Effector CD4-positive, alpha-beta T cell (primary cell): Measurements from ENCODE around the gene NUDT1.

ENCODE experiments used
- DNase-seq: peaks from one replicate; pipeline ENCODE4 v3.0.0-alpha.2; 2020
- total RNA-seq: gene quantifications from one replicate; lab custom pipeline; 2026; lab: John Stamatoyannopoulos, UW

The NUDT1 gene
- total RNA-seq: 8.1 reads per million, percentile 28 among the genes with 10 or more reads in this experiment

DNA sequence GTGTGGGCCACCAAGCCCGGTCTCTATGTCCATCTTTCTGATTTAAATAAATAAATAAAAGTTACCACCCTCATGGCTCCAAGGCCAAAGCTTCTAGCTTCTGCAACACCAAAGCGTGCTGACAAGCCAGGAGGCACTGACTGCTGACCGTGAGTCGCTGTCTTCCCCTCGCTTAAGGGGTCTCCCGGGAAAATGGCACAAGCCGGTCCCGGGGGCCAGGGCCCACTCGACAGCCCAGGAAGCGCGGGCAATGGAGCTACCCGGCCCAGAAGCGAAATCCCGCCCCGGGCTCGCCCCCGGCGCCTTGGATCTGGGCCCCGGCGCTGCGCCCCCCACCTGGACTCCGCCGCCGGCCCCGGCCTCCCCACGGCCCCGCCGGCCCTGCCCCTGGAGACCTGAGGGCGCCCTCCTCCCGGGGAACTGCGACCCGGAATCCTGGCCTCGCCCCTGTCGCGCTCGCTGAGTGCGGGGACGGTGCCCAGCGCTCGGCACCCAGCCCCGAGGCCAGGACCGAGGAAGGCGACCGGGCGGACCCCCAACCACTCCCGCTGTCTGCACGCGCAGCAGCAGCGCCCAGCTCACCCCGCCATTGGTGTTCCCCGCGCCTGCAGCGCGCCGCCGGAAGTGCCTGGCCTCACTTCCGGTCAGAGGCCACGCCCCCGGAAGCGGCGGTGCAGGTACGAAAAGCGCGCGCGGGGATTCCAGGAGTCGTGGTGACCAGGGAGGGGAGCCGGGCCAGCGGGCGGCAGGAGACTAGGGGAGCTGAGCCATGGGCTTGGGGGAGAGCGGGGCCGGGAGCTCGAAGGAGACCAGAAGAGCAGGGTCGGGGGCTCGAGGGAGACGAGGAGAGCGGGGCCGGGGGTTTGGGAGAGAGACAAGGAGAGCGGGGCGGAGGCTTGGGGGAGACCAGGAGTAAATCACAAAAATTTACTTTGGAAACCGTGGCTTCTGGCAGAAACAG, at the start of gene NUDT1, which contains the start of gene MRM2:
NUDT1 (plus strand) TSS at position 647 of the 961 bp plus-strand sequence. CDS start 2,349 bp downstream, outside the sequence.
MRM2 (minus strand) TSS at position 626 of the 961 bp plus-strand sequence; CDS start at position 590, 36 bp downstream.
- DNase-seq: peak; percentile 41

GRCh38 chr7:2192831-2193534, 49.0 kb upstream of the NUDT1 start:
- no peak for DNase-seq

DNA sequence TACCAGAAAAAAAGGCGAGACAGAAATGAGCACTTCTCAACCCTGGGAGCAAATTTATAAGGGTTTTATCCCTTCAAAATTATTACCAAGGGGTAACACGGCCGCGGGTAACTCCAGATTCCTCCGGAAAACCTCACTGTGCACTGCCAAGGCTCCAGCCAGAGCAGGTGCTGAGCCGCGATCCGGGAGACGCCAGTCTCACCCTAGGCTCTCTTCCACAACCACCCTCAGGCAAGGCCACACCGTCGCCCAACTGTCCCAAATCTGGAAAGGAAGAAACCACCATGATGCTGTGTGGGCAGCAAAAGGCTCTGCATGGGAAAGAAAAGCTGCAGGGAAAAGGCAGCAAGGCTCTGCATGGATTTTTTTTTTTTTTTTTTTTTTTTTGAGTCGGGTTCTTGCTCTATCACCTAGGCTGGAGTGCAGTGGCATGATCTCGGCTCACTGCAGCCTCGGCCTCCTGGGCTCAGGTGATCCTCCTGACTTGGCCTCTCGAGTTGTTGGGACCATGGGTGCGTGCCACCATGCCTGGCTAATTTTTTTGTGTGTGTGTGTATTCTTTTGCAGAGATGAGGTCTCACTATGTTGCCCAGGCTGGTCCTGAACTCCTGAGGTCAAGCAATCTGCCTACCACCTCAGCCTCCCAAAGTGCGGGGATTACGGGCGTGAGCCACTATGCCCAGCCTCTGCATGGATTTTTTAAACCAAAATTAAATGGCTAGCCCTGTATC, 48.3 kb upstream of the NUDT1 start:
- no peak for DNase-seq

GRCh38 chr7:2195400-2196246, 46.4 kb upstream of the NUDT1 start:
- no peak for DNase-seq

DNA sequence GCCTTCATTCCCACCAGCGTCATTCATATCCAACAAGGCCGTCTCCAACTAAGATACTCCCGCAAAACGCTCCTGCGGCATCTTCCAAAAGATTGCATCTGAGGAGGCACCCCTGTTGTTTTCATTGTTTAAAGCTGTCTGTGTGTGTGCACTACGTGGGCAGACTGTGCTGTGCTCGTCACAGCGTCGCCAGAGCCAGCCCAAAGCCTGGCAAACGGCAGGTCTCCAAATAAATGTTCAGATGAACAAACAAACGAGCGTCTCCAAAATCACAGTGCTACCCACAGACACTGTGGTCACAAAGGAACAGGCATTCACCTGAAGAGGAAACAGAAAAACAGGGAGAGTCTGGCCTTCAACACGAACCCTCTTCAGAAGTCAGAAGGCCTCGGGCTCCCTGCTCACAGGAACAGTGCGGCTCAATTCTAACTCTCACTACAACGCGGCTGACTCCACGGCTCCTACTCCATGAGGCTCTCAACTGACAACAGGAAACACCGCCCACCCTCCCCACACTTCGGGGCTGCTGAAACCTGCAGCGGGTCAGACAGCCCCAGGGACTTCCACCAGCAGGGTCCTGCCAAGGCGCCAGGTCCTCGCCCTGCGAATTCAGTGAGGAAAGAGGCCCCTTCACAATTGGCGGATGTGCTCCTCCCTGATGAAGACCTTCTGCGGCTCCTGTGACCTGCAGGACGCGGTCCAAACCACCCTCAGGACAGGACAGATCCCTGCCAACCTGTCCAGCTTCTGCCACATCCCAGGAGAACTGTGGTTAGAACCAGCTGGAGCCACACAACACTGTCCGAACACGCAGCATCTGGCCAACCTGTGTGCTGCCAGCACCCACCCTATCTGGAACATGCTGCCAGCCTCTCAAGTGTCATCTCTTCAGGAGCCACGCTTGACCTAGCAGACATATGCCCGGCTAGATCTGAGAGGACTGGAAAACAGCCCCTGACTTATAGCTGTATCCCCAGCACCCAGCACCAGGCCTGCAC, 45.3 kb upstream of the NUDT1 start:
- DNase-seq: no peak

GRCh38 chr7:2197436-2198155, 44.4 kb upstream of the NUDT1 start:
- no peak for DNase-seq

DNA sequence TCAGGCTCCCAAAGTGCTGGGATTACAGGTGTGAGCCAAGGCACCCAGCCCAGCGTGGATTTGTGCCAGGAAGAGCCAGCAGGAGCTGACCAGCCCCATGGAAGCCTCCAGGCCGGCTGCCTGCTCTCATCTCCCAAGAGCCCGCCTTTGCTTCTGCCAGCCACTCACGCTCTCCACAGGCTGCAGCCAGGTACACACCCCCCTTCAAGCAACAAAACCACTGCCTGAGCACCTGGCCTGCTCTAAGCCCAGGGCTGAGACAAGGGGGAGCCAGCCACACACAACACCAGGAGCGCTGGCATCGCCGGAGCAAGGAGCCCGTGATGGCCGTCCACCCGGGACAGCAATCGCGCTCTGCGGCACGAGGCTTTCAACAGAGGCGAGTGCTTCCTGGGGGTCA, 43.8 kb upstream of the NUDT1 start:
- DNase-seq: no peak

DNA sequence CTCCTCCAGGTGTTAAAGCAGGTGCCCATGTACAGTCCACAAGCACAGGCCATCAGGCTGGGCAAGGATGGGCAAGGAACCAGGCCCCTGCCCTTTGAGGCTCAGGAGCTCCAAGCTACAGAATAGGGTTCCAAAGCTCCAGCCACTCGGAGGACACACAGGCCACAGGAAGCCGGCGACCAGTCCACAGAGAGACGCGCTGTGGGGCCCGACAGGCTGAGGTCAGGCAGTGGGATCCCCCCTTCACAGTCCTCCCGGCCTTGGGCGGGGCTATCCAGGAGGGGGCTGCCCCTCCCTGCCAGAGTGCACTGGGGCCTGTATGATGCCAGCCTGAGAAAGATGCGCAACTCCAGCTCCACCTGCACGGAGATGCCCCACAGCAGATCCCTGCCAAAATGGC, 43.3 kb upstream of the NUDT1 start:
- DNase-seq: no peak

GRCh38 chr7:2199528-2199927, 42.5 kb upstream of the NUDT1 start:
- DNase-seq: no peak

DNA sequence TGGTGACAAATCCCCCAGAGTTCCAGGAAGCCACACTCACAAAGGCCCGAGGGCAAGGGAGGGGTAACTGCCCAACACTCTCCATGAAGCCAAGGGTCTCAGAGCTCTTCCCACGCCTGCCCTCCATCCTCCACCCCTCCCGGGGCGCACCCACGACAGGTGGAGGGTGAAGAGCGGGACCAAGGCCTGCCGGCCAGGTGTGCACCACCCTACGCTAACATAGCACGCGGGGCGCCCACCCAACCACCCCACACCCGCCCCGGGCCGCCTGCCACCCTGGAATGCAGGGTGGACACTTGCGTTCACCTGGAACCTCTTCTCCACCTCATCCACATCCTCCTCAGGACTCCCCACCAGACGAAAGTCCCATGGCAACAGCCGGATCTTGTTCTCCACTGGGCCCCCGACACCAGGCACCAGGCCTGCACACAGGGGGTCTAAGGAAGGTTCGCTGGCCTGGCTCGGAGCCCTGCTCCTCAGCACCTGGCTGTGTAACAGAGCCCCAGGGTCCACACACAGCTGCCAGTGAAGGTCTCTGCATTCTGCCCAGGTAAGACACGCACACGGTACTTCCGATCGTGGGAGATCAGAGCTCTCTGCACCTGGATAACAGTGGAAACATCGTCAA, 42.0 kb upstream of the NUDT1 start:
- no peak for DNase-seq

- no peak for DNase-seq
Measured at GRCh38 chr7:2200584-2200980, 41.4 kb upstream of the NUDT1 start.

DNA sequence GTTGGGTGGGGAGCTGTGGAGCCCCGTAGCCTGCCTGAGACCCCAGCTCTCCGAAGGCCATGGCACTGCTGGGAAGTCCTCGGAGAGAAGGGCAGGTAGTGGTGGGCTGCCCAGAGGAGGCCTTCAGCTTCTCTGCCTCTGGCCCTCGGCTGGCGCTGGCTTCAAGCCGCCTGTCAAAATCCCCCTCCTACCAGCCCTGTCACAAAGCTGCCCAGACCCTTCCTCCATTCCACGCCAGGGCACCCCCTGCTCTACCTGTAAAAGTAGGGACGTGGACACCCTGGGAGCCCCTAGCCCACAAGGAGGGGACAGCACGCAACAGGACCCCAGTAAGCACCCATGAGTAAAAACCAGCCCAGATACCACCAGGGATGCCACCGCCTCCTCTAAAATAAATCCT, 40.9 kb upstream of the NUDT1 start:
- no peak for DNase-seq

GRCh38 chr7:2201686-2202360, 40.2 kb upstream of the NUDT1 start:
- DNase-seq: no peak

DNA sequence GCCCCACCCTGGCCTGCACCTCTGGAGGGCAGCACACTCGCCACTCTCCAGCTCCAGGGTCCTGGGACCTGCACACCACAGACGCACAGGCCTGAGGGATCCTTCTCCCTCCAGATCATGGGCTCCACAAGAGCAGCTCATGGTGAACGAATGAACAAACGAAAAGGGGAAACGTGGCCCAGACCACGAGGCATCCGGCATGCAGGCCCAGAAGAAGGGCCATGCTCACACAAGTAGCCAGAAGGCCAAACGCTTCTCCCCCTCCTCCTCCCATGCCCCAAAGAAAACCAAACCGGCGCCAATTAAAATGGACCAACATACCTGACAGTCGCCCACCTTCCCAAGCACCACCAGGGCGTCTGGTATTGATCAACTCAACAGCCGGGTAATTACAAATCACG, 39.7 kb upstream of the NUDT1 start:
- DNase-seq: no peak

DNA sequence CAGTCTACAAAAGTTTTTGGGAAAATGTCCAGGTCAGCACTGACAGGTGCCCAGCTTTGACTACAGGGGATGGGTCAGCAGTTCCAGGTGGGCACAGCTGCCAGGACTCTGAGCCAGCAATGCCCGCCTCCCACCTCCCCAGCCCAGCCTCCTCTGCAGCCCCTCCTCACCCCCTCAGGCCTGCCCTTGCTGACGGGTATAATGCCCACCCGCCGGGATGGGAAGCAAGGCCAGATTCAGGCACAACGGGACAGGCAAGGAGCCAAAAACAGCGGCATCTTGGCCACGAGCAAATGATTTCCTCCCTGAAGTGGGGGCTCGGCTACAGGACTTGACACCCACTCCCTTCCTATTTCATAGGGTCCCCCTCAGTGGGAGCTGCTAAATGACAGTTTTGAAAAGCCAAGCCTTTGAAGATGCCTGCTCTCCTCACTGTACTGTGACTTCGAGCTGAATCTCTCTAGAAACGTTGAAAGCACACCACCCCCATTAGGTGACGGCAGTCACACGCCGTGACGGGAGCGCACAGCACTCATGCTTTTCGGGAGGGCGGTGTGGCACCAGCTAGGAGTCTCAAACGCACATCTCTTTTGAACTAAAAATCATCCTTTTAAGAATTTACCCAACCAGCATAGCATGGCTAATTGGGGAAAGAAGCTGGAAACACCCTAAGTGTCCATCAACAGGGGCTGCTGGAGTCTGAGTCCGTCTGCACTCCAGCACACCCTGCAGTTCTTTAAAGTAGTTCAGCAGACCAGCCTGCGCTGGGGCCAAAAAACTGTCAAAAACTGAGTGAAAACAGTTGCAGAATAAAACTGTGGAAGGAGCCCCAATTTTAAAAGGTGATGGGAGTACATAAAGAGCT, 38.9 kb upstream of the NUDT1 start:
- DNase-seq: no peak

- no peak for DNase-seq
Measured at GRCh38 chr7:2203766-2204300, 38.2 kb upstream of the NUDT1 start.

DNA sequence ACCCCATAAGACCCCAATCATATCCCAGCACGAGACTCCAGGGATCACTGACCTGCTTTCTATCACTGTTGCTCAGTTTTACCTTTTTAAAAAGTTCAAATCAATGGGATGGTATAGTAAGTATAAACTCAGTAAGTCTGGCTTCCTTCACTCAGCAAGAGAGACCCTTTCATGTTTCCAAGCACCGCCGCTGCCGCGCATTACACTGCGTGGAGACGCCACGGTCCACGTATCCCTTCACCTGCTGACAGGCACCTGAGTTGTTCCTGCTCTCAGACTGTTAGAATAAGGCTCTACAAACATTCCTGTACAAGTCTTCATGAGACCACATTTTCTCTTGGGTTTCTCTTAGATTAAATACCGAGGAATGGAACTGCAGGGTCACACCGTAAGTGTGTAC, 37.6 kb upstream of the NUDT1 start:
- no peak for DNase-seq
